HG03520 (cell line): ENCODE results near the gene DDX25.
"Not testable (repeated sequence)": the region's sequence is repeated elsewhere in the genome, so short reads cannot be mapped to it uniquely, and the experiment has no call there.

ENCODE experiments used
- ATAC-seq: cut with Tn5 transposase; IDR thresholded peaks from one replicate; pipeline ENCODE4 v1.9.1; 2021; ENCODE audit warnings: mild to moderate bottlenecking, moderate library complexity; ENCODE audit not compliant: unreplicated experiment

The DDX25 gene

GRCh38 chr11:125902927-125903710 is 1.2 kb upstream of the DDX25 start, which contains the start of gene PUS3:
Gene PUS3, minus strand, starts transcription at chr11:125903206. Its CDS starts 6,922 bp downstream, at chr11:125896284.
- peak; percentile 96 for ATAC-seq

GRCh38 chr11:125904678-125905077 is 370 bp downstream of the DDX25 start:
- no peak for ATAC-seq

GRCh38 chr11:125910226-125910849 is 6.0 kb downstream of the DDX25 start:
- no peak for ATAC-seq

GRCh38 chr11:125914601-125915000 is 10.3 kb downstream of the DDX25 start:
- not testable (repeated sequence) for ATAC-seq

GRCh38 chr11:125916683-125917347 is 12.5 kb downstream of the DDX25 start:
- ATAC-seq: no peak

GRCh38 chr11:125918140-125918840 is 14.0 kb downstream of the DDX25 start:
- ATAC-seq: no peak

GRCh38 chr11:125921042-125921441 is 16.7 kb downstream of the DDX25 start:
- no peak for ATAC-seq

- no peak for ATAC-seq
Measured at GRCh38 chr11:125922156-125922555, 17.8 kb downstream of the DDX25 start.

- peak; percentile 58 for ATAC-seq
Measured at GRCh38 chr11:125923012-125923579, 18.8 kb downstream of the DDX25 start.

GRCh38 chr11:125923633-125924032 is 19.3 kb downstream of the DDX25 start:
- no peak for ATAC-seq

GRCh38 chr11:125924384-125925007 is 20.2 kb downstream of the DDX25 start:
- ATAC-seq: no peak

- ATAC-seq: no peak
Measured at GRCh38 chr11:125925247-125925740, 21.0 kb downstream of the DDX25 start.

GRCh38 chr11:125925804-125926203 is 21.5 kb downstream of the DDX25 start:
- no peak for ATAC-seq

GRCh38 chr11:125926682-125927081 is 22.4 kb downstream of the DDX25 start:
- ATAC-seq: no peak

- ATAC-seq: no peak
Measured at GRCh38 chr11:125929445-125930075, 25.3 kb downstream of the DDX25 start.

GRCh38 chr11:125930076-125930450 is 25.8 kb downstream of the DDX25 start:
- ATAC-seq: no peak

- no peak for ATAC-seq
Measured at GRCh38 chr11:125931116-125931515, 26.8 kb downstream of the DDX25 start.

- ATAC-seq: no peak
Measured at GRCh38 chr11:125931668-125932067, 27.4 kb downstream of the DDX25 start.

- ATAC-seq: no peak
Measured at GRCh38 chr11:125932301-125932700, 28.0 kb downstream of the DDX25 start.
